HG03565 (cell line): ENCODE results near the gene CTSD.

Experiments used
- ATAC-seq: cut with Tn5 transposase; IDR thresholded peaks from one replicate; pipeline ENCODE4 v1.9.1; 2021; ENCODE audit warnings: mild to moderate bottlenecking, moderate library complexity; ENCODE audit not compliant: unreplicated experiment

CTSD gene

GRCh38 chr11:1732418-1733008 lies 31.2 kb downstream of the CTSD start:
- ATAC-seq = no peak

GRCh38 chr11:1731451-1732059 lies 32.2 kb downstream of the CTSD start:
- no peak for ATAC-seq

GRCh38 chr11:1730059-1730629 lies 33.6 kb downstream of the CTSD start:
- ATAC-seq = no peak

DNA sequence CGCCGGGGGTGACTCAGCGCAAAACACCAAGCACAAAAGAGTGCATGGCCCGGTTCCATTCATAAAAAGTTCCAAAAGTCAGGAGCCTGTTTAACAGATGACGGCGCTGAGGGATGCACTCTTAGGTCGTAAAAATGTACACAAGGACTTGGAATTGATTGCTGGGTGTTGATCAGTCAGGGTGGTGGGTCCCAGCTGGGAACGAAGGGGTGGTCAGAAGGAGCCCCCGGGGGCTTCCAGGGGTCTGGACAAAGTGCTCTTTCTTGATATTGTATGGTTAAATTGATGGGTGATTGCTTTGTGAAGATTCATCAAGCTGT lies 34.1 kb downstream of the CTSD start:
- ATAC-seq = no peak

GRCh38 chr11:1728931-1729691 lies 34.6 kb downstream of the CTSD start:
- no peak for ATAC-seq

- ATAC-seq = no peak
Observed at GRCh38 chr11:1728301-1728700, 35.4 kb downstream of the CTSD start.

GRCh38 chr11:1727861-1728260 lies 35.9 kb downstream of the CTSD start:
- ATAC-seq = no peak

DNA sequence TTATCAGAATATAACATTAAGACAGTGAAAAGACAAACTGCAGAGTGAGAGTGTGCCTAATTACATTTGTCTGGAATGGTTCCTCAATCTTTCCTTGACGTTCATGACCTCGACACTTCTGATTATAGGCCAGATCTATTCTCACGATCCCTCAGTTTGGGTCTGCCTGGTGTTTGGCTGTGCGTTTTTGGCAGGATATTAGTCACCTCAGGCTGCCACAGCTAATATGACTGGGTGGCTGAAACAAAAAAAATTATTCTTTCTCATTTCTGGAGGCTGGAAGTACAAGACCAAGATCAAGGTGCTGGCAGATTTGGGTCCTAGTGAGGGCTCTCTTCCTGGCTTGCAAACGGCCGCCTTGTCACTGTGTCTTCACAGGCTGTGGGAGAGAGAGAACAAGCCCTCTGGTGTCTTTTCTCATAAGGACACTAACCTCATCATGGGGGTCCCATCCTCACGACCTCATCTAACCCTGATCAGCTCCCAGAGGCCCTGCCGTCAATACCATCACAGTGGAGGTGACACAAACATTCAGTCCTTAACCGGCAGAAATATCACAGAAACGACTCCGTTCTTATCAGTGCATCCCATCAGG lies 36.5 kb downstream of the CTSD start:
- ATAC-seq = no peak

DNA sequence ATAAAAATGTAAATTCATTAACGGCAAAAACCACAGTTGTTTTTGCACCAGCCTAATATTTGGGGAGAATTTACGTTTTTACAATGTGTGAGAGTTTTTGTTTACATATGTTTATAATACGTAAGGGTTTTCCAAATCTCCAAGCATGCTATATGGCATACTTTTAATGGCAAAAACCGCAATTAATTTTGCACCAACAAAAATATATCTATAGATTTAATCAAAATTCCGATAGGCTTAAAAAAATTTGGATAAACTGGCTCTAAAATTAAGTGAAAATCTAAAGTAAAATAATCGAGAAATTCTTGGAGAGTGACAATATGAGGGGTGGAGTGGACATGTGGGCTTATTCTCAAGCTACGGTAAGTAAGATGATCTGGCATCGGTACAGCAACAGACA lies 43.9 kb downstream of the CTSD start:
- ATAC-seq = no peak

DNA sequence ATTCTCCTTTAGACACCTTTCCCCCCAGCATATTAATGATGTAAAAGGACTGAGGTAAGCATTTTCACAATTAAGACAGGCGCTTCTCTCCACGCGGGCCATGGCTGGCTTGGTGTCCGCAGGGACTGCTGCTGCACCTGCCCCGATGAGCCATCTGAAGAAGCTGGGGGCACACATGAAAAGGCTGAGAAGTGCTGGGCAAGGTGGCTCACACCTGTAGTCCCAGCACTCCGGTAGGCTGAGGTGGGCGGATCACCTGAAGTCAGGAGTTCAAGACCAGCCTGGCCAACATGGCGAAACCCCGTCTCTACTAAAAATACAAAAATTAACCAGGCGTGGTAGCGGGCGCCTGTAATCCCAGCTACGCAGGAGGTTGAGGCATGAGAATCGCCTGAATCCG lies 45.4 kb downstream of the CTSD start:
- ATAC-seq = no peak

GRCh38 chr11:1717745-1718144 lies 46.0 kb downstream of the CTSD start:
- ATAC-seq = no peak

- ATAC-seq = no peak
Observed at GRCh38 chr11:1714908-1715885, 48.5 kb downstream of the CTSD start.

GRCh38 chr11:1708716-1709115 lies 55.0 kb downstream of the CTSD start:
- no peak for ATAC-seq

- no peak for ATAC-seq
Observed at GRCh38 chr11:1707751-1708150, 56.0 kb downstream of the CTSD start.

GRCh38 chr11:1706634-1707400 lies 56.9 kb downstream of the CTSD start:
- ATAC-seq = no peak

- no peak for ATAC-seq
Observed at GRCh38 chr11:1705126-1706052, 58.3 kb downstream of the CTSD start.

- ATAC-seq = no peak
Observed at GRCh38 chr11:1703146-1703545, 60.6 kb downstream of the CTSD start.
